RWPE1 (cell line): ENCODE measurements around the gene GUCD1.
A peak's percentile ranks its signal among the peaks of the same experiment; 100 is the strongest.

Experiments used
- CTCF ChIA-PET: fragments of 350-600 bp; sonication (Branson Sonifier 250); formaldehyde crosslinking; extraction: SDS; loops from one replicate; lab custom pipeline; 2021; lab: Yijun Ruan, JAX
- POLR2A ChIA-PET: fragments of 400-600 bp; formaldehyde crosslinking; extraction: SDS; loops from one replicate; lab custom pipeline; 2020; ENCODE audit warnings: antibody characterized with exemption; ENCODE audit not compliant: low non-redundant PET; lab: Yijun Ruan, JAX
- DNase-seq: peaks from one replicate; pipeline ENCODE4 v3.0.0; 2012; ENCODE audit warnings: low spot score
- H3K27ac ChIP-seq: fragments of 450-650 bp; 2 replicates; pipeline ENCODE4 v1.5.1; 2017
- TF ChIP-seq, protein P1 (sequence below): fragments of 450-650 bp; conservative IDR thresholded peaks from 2 replicates; pipeline ENCODE4 v1.5.1; 2017; ENCODE audit warnings: low read depth, mild to moderate bottlenecking

GUCD1 gene

GRCh38 chr22:24507716-24508115 is 47.2 kb downstream of the GUCD1 start:
- CTCF ChIA-PET, result no interaction called here
- POLR2A ChIA-PET, result no interaction called here
- no peak for DNase-seq
- no peak overlapping the region for H3K27ac ChIP-seq
- TF ChIP-seq, protein P1, sequence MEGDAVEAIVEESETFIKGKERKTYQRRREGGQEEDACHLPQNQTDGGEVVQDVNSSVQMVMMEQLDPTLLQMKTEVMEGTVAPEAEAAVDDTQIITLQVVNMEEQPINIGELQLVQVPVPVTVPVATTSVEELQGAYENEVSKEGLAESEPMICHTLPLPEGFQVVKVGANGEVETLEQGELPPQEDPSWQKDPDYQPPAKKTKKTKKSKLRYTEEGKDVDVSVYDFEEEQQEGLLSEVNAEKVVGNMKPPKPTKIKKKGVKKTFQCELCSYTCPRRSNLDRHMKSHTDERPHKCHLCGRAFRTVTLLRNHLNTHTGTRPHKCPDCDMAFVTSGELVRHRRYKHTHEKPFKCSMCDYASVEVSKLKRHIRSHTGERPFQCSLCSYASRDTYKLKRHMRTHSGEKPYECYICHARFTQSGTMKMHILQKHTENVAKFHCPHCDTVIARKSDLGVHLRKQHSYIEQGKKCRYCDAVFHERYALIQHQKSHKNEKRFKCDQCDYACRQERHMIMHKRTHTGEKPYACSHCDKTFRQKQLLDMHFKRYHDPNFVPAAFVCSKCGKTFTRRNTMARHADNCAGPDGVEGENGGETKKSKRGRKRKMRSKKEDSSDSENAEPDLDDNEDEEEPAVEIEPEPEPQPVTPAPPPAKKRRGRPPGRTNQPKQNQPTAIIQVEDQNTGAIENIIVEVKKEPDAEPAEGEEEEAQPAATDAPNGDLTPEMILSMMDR, result no peak

DNA sequence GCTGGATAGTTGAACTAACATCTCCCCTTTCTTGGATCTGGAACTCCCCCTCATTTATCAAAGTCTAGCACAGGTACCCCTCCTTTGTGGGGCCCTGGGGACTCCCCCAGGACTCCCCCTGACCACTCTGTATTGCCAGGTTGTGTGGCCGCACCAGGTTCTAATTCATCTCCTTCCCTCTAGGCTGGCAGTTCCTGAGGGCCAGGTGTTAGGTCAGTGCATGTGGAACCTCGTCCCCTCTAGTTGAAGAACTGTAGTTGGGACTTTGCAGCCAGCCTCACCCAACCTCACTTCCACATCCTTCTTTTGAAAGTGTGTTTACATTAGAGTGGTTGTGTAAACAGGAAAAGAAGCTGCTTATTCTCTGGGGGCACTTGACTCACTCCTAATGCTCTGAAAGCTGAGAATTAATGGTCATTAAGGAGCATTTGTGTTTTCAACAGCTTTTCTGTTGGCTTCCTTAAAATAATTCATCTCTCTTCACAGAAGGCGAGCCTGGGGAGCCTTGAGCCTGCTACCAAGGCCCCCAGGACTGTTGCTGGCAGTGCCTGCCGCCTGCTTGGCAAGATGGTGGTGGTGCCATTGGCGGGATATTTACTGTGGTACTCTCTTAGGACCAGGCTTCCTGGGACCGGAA is 48.0 kb downstream of the GUCD1 start:
- TF ChIP-seq, protein P1, result no peak
- ChIA-PET POLR2A (no interaction called here), CTCF (no interaction called here)
- DNase-seq, result no peak
- no peak overlapping the region for H3K27ac ChIP-seq

DNA sequence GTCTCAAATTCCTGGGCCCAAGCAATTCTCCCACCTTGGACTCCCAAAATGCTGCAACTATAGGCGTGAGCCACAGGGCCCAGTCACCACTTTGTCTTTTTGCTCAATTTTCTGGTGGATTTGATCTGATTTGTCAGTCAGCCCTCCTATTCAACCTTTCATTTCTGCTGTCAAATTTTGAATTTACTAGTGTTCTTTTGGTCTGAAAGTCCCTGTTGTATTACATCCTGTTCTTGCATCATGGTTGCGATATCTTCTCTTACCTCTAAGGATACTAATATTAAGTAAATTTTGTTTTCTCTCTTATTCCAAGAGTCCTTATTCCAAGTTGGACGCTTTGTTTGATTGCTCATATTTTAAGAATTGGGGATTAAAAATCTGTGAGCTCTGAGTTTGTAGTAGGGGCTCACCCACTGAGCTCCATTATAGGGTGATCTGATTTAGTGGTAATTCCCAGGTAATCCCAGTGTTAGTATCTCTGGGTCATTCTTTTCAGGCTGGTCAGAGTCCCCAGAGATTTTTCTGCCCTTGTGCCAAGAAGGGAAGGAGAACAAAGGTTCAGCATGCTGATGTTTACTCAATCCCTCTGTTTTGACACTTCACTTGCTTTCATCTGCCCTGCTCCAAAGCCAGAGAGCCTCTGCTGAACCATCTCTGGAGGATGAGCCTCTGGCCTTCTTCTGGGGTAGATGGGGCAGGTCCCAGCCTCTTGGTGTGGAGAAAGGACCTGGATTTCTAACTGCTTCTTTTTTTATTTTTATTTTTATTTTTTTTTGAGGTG is 49.8 kb downstream of the GUCD1 start:
- no peak overlapping the region for H3K27ac ChIP-seq
- ChIA-PET CTCF (interaction anchor here (0.6 kb wide), 1 partner anchor 227 kb away, joined by 6 read pairs; no protein-coding TSS in a partner anchor), POLR2A (no interaction called here)
- TF ChIP-seq, protein P1, result no peak
- no peak for DNase-seq

DNA sequence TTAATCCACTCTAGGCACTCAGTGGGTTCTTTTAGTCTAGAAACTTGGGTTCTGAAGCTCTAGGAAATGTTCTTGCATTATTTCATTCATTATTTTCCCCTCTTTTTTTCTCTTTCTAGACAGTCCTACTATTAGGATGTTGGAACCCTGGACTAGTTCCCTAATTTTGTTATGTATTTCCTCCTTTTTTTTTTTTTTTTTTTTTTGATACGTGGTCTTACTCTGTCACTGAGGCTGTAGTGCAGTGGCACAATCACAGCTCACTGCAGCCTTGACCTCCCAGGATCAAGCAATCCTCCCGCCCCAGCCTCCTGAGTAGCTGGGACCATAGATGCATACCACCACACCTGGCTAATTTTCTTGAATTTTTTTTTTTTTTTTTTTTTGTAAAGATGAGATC is 50.4 kb downstream of the GUCD1 start:
- POLR2A ChIA-PET, result no interaction called here
- CTCF ChIA-PET, result interaction anchor here (0.6 to 1.3 kb wide), 2 partner anchors 17 to 226 kb away, joined by 3 to 6 read pairs; no protein-coding TSS in a partner anchor
- H3K27ac ChIP-seq, result no peak overlapping the region
- DNase-seq, result no peak
- TF ChIP-seq, protein P1, result no peak

DNA sequence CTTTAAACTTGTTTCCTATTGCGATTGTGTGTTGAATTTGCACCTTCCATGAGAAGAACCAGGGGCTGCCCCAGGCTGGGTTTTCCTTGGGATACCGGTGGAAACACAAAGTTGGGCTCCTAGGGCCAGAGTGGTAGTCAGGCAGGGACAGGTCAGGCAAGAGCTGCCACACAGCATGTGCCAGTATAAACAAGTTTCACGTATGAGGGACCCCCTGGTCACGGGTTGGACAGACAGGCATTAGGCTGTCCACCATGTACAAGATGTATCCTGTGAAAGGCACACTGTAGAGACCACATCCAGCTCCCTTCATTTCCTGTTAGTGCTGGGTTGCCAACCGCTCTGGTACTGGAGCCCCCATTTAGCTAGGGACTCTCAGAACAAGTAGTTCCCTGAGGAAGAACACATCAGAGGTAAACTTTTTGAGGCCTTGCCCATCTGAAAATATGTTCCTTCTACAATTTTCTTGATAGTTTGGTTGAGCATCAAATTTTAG is 51.0 kb downstream of the GUCD1 start:
- TF ChIP-seq, protein P1, result no peak
- POLR2A ChIA-PET, result no interaction called here
- CTCF ChIA-PET, result interaction anchor here (0.5 to 1.3 kb wide), 2 partner anchors 16 to 80 kb away, joined by 3 read pairs; no protein-coding TSS in a partner anchor
- DNase-seq, result no peak
- H3K27ac ChIP-seq, result no peak overlapping the region

DNA sequence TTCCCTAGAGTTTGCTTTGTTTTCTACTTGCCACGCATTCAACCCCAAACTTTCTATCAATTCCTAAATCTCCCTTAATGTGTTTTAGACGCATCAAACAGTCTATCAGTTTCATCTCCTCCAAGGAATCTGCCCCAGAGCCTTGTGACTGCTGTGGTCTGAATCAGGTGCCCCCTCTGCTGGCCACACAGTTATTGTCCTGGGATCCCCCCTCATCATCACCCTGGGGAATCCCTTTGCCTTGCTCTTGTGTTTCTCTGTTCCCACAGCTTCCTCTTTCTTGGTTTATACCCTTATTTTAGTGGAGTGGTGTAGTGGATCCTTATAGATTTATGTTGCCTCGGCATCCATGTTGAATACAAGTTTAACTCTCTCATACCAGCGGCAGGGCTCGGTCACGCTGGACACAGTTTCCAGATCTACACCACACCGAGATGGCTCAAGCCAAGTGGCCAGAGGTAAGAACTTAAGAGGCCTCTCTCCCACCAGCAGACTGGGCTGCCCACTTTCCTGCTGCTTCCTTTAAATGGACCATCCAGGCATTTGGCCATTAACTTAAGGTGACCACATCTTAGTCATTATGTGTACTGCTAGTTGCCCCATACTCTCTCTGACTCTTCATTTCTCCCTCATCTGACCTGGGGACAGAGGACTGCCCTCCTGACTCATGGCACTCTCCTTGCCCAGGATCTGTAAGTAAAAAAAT is 51.6 kb downstream of the GUCD1 start:
- CTCF ChIA-PET, result interaction anchor here (0.5 to 1.3 kb wide), 4 partner anchors 15 to 80 kb away, joined by 3 read pairs; no protein-coding TSS in a partner anchor
- TF ChIP-seq, protein P1, result peak; percentile 58
- POLR2A ChIA-PET, result no interaction called here
- peak; percentile 57 for DNase-seq
- no peak overlapping the region for H3K27ac ChIP-seq
